HG03196 (cell line): ENCODE data around the gene DEFB124.
"Not testable (repeated sequence)": the region's sequence is repeated elsewhere in the genome, so short reads cannot be mapped to it uniquely, and the experiment has no call there.

ENCODE experiments used
- ATAC-seq: cut with Tn5 transposase; IDR thresholded peaks from one replicate; pipeline ENCODE4 v1.9.1; 2021; ENCODE audit not compliant: unreplicated experiment

DEFB124 gene

GRCh38 chr20:31489152-31489551, 14.2 kb upstream of the DEFB124 start:
- ATAC-seq = no peak

- ATAC-seq = no peak
Measured at GRCh38 chr20:31488115-31488514, 13.2 kb upstream of the DEFB124 start.

GRCh38 chr20:31485450-31486339, 10.8 kb upstream of the DEFB124 start:
- ATAC-seq = no peak

- no peak for ATAC-seq
Measured at GRCh38 chr20:31484001-31484400, 9.1 kb upstream of the DEFB124 start.

GRCh38 chr20:31476643-31477215, 1.8 kb upstream of the DEFB124 start:
- no peak for ATAC-seq

- ATAC-seq = no peak
Measured at GRCh38 chr20:31476294-31476585, 1.3 kb upstream of the DEFB124 start.

- ATAC-seq = no peak
Measured at GRCh38 chr20:31475472-31476293, 756 bp upstream of the DEFB124 start.

- no peak for ATAC-seq
Measured at GRCh38 chr20:31474097-31474436, 860 bp downstream of the DEFB124 start.

GRCh38 chr20:31473331-31474096, 1.4 kb downstream of the DEFB124 start:
- no peak for ATAC-seq

- ATAC-seq = no peak
Measured at GRCh38 chr20:31472395-31473330, 2.3 kb downstream of the DEFB124 start.

GRCh38 chr20:31470946-31471345, 4.0 kb downstream of the DEFB124 start:
- not testable (repeated sequence) for ATAC-seq

- ATAC-seq = no peak
Measured at GRCh38 chr20:31454361-31454760, 20.6 kb downstream of the DEFB124 start.

- ATAC-seq = no peak
Measured at GRCh38 chr20:31452575-31452974, 22.4 kb downstream of the DEFB124 start.

GRCh38 chr20:31449511-31450414, 25.2 kb downstream of the DEFB124 start:
- no peak for ATAC-seq

GRCh38 chr20:31446084-31446819, 28.7 kb downstream of the DEFB124 start:
- no peak for ATAC-seq

- ATAC-seq = no peak
Measured at GRCh38 chr20:31440012-31440659, 34.8 kb downstream of the DEFB124 start, which contains the start of gene DEFB123. TSS of gene DEFB123 (plus strand) at chr20:31440632. CDS start at chr20:31440699, 67 bp downstream.

- no peak for ATAC-seq
Measured at GRCh38 chr20:31430568-31431115, 44.3 kb downstream of the DEFB124 start.
